EH (cell line): ENCODE measurements around the gene ZNRF3.
A peak's percentile ranks its signal among the peaks of the same experiment; 100 is the strongest.
"Not testable (repeated sequence)": the region's sequence is repeated elsewhere in the genome, so short reads cannot be mapped to it uniquely, and the experiment has no call there.

Source experiments
- DNase-seq: peaks from one replicate; pipeline ENCODE4 v3.0.0-alpha.2; 2015; ENCODE audit warnings: low read depth

ZNRF3 gene

GRCh38 chr22:29037340-29037932 is 154.1 kb downstream of the ZNRF3 start:
- no peak for DNase-seq

- DNase-seq = no peak
Measured at GRCh38 chr22:29039148-29039547, 155.8 kb downstream of the ZNRF3 start.

- DNase-seq = not testable (repeated sequence)
Measured at GRCh38 chr22:29039684-29040083, 156.3 kb downstream of the ZNRF3 start.

- peak; percentile 90 for DNase-seq
Measured at GRCh38 chr22:29040385-29041275, 157.3 kb downstream of the ZNRF3 start.

GRCh38 chr22:29041408-29041807 is 158.0 kb downstream of the ZNRF3 start:
- peak; percentile 58 for DNase-seq

- DNase-seq = peak; percentile 75
Measured at GRCh38 chr22:29043906-29044575, 160.7 kb downstream of the ZNRF3 start.

- DNase-seq = peak; percentile 78
Measured at GRCh38 chr22:29044657-29045176, 161.3 kb downstream of the ZNRF3 start.

- no peak for DNase-seq
Measured at GRCh38 chr22:29048822-29049654, 165.7 kb downstream of the ZNRF3 start.

- DNase-seq = no peak
Measured at GRCh38 chr22:29049655-29050263, 166.4 kb downstream of the ZNRF3 start.

GRCh38 chr22:29050457-29050856 is 167.1 kb downstream of the ZNRF3 start:
- no peak for DNase-seq

GRCh38 chr22:29053048-29053702 is 169.8 kb downstream of the ZNRF3 start:
- no peak for DNase-seq

GRCh38 chr22:29054251-29054767 is 170.9 kb downstream of the ZNRF3 start:
- DNase-seq = no peak

- no peak for DNase-seq
Measured at GRCh38 chr22:29055192-29055830, 171.9 kb downstream of the ZNRF3 start.

- no peak for DNase-seq
Measured at GRCh38 chr22:29056472-29056871, 173.1 kb downstream of the ZNRF3 start.

- no peak for DNase-seq
Measured at GRCh38 chr22:29060251-29060869, 177.0 kb downstream of the ZNRF3 start.

GRCh38 chr22:29060931-29061330 is 177.6 kb downstream of the ZNRF3 start:
- DNase-seq = no peak

GRCh38 chr22:29061773-29062172 is 178.4 kb downstream of the ZNRF3 start, which contains the start of gene C22orf31:
Gene C22orf31 (minus strand): TSS chr22:29061831. CDS start chr22:29061792, 39 bp downstream.
- DNase-seq = no peak

GRCh38 chr22:29062286-29062821 is 179.0 kb downstream of the ZNRF3 start:
- peak; percentile 20 for DNase-seq
